Fibroblast of lung (primary cell): ENCODE measurements around the gene TSBP1. TPM values are rescaled to one million over a fixed set of nuclear protein-coding genes. Genes with fewer than 3 reads are reported as not detected.
"Not testable (repeated sequence)": the region's sequence is repeated elsewhere in the genome, so short reads cannot be mapped to it uniquely, and the experiment has no call there.

ENCODE experiments used
- DNase-seq, 2 donors: peaks; one replicate each; pipeline versions ENCODE4 v3.0.0 to v3.0.0-alpha.2; 2010; ENCODE audit warnings: low read depth in 2 of 2
- H2AFZ ChIP-seq: 2 replicates; pipeline ENCODE4 v1.5.1; 2012; ENCODE audit warnings: low read length, control low read depth, inconsistent platforms
- H3K27ac ChIP-seq: 2 replicates; pipeline ENCODE4 v1.5.1; 2011; ENCODE audit warnings: low read length, control low read depth; ENCODE audit not compliant: insufficient read depth
- H3K27me3 ChIP-seq: 2 replicates; pipeline ENCODE4 v1.5.1; 2011; ENCODE audit warnings: mild to moderate bottlenecking, low read length; ENCODE audit not compliant: control insufficient read depth, insufficient read depth
- H3K36me3 ChIP-seq: 2 replicates; pipeline ENCODE4 v1.5.1; 2011; ENCODE audit warnings: low read length; ENCODE audit not compliant: control insufficient read depth, insufficient read depth
- H3K4me1 ChIP-seq: 2 replicates; pipeline ENCODE4 v1.5.1; 2011; ENCODE audit warnings: low read length; ENCODE audit not compliant: control insufficient read depth, insufficient read depth; ENCODE audit errors: extremely low read depth
- H3K4me2 ChIP-seq: 2 replicates; pipeline ENCODE4 v1.5.1; 2011; ENCODE audit warnings: low read length, control low read depth; ENCODE audit not compliant: insufficient read depth; ENCODE audit errors: extremely low read depth
- H3K4me3 ChIP-seq, 4 experiments: fragments of 200-600 bp in 1 of 4; sonication (generic) in 1 of 4; replicated peaks in 1 of 4; 2 replicates each; pipeline ENCODE4 v1.5.1; 2011 to 2016; ENCODE audit warnings: low read length in 4 of 4, low read depth in 3 of 4, mild to moderate bottlenecking in 3 of 4, control low read depth in 2 of 4, inconsistent platforms in 1 of 4, mixed read lengths in 1 of 4; ENCODE audit not compliant: insufficient read depth in 1 of 4; ENCODE audit errors: control extremely low read depth in 1 of 4
- H3K79me2 ChIP-seq: 2 replicates; pipeline ENCODE4 v1.5.1; 2012; ENCODE audit warnings: mild to moderate bottlenecking, low read length, inconsistent platforms; ENCODE audit not compliant: control insufficient read depth, insufficient read depth
- H3K9ac ChIP-seq: 2 replicates; pipeline ENCODE4 v1.5.1; 2011; ENCODE audit warnings: mild to moderate bottlenecking, low read length, control low read depth; ENCODE audit not compliant: insufficient read depth
- H3K9me3 ChIP-seq: 2 replicates; pipeline ENCODE4 v1.5.1; 2012; ENCODE audit warnings: low read depth, low read length; ENCODE audit not compliant: control insufficient read depth, insufficient read depth
- H4K20me1 ChIP-seq: 2 replicates; pipeline ENCODE4 v1.5.1; 2011; ENCODE audit warnings: low read length; ENCODE audit not compliant: control insufficient read depth, insufficient read depth; ENCODE audit errors: extremely low read depth
- EZH2 ChIP-seq: IDR thresholded peaks from 2 replicates; pipeline ENCODE4 v1.5.1; 2012; ENCODE audit warnings: low read length, control low read depth, mild to moderate bottlenecking; ENCODE audit errors: missing control alignments
- polyA plus RNA-seq, 2 donors: library from polyadenylated mRNA; depleted of rRNA in 1 of 2; stranded (reverse) in 1 of 2; unstranded in 1 of 2; fragments of >200 nt; gene quantifications; 2 replicates each; pipeline ENCODE4 v1.2.1, GENCODE V29; 2011 to 2012; ENCODE audit warnings: missing spikeins in 1 of 2
- total RNA-seq: library from RNA; depleted of rRNA; stranded (reverse); fragments of >200 nt; gene quantifications from 2 replicates; pipeline ENCODE4 v1.2.1, GENCODE V29; 2014
- TF ChIP-seq, protein P1 (sequence below), 2 donors: IDR thresholded peaks in 1 of 2; conservative IDR thresholded peaks in 1 of 2; 1 replicate in 1 of 2; 2 replicates in 1 of 2; pipeline ENCODE4 v1.5.1; 2011 to 2012; ENCODE audit warnings: low read length in 2 of 2, control low read depth in 1 of 2, inconsistent platforms in 1 of 2, low read depth in 1 of 2, mild to moderate bottlenecking in 1 of 2

TSBP1 gene
- total and polyA plus RNA-seq, 2 donors (not counting 1 experiment from before 2014, with no cell fraction given) = not detected

DNA sequence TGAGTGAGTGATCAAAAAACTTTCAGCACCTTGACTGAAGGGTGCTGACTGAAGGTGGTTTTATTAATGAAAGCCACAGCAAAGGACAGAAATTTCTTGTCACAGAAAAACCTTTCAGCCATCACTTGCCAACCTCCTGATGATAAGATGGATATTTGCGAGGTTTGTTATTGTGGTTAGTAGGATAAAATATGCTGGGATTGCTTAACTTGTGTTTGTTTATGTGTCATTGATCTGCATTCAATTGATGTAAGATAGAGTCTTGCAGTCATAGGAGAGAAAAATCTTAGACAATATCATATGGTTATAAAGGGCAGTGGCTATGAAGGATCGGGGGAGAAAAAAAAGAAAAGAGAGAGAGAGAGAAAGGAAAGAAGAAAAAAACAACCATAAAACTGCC, 1.2 kb downstream of the TSBP1 start:
- no peaks in the 10 kb centered on the region for H3K27me3 ChIP-seq
- H3K27ac ChIP-seq = no peak overlapping the region
- H3K4me1 ChIP-seq = no peaks in the 10 kb centered on the region
- H3K4me2 ChIP-seq = no peak overlapping the region
- no peak overlapping the region for H2AFZ ChIP-seq
- H3K4me3 ChIP-seq = no peak overlapping the region
- no peaks in the 10 kb centered on the region for H3K79me2 ChIP-seq
- TF ChIP-seq, protein P1, sequence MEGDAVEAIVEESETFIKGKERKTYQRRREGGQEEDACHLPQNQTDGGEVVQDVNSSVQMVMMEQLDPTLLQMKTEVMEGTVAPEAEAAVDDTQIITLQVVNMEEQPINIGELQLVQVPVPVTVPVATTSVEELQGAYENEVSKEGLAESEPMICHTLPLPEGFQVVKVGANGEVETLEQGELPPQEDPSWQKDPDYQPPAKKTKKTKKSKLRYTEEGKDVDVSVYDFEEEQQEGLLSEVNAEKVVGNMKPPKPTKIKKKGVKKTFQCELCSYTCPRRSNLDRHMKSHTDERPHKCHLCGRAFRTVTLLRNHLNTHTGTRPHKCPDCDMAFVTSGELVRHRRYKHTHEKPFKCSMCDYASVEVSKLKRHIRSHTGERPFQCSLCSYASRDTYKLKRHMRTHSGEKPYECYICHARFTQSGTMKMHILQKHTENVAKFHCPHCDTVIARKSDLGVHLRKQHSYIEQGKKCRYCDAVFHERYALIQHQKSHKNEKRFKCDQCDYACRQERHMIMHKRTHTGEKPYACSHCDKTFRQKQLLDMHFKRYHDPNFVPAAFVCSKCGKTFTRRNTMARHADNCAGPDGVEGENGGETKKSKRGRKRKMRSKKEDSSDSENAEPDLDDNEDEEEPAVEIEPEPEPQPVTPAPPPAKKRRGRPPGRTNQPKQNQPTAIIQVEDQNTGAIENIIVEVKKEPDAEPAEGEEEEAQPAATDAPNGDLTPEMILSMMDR (conservative IDR thresholded peaks at IDR 0.05 in 1 of 2, IDR thresholded peaks at IDR 0.05 in 1 of 2; ENCODE audit: low read depth in 1 of 2, low read length in 2 of 2) = no peak
- no peaks in the 10 kb centered on the region for H3K36me3 ChIP-seq
- H3K9me3 ChIP-seq = no peaks in the 10 kb centered on the region
- DNase-seq = peak; percentile 8 to 17
- no peaks in the 10 kb centered on the region for H4K20me1 ChIP-seq
- no peak overlapping the region for H3K9ac ChIP-seq

DNA sequence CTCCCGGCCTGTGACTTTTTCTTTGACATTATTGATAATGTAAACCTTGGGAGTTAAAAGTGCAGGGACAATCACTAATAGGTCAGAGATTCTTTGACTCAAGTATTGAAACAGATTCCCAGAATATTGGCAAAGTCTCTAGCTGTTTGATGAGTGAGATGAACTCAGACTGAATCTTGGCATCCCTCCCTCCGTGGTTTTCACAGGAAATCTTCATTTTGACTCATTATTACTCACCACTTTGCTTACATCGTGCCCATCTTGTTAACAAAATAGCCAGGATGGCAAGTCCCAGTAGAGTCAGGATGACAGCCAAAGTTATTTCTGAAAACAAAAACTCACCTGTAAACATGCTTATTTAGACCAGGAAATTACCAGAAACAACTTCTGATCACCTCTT, 2.0 kb downstream of the TSBP1 start:
- no peak for TF ChIP-seq EZH2

DNA sequence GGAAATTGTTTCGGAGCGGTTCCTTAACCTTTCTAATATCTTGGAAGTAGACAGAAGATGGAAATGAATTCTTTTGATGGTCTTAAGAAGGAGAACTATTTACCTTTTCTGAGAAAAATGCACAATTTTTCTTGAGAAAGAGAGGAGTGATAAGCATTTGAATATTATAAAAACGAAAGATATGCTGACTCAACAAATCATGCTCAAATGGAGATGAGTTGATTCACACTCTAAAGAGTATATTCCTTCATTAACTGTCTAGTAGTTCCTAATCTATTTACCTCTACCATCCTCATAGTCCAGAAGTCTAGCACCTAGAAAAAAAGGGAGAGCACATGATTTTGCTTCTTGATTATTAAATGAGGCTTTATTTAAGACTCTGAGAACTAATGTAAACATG, 4.1 kb downstream of the TSBP1 start:
- H3K27me3 ChIP-seq = no peaks in the 10 kb centered on the region
- no peak overlapping the region for H2AFZ ChIP-seq
- TF ChIP-seq EZH2 = no peak
- TF ChIP-seq, protein P1 (conservative IDR thresholded peaks at IDR 0.05 in 1 of 2, IDR thresholded peaks at IDR 0.05 in 1 of 2; ENCODE audit: low read depth in 1 of 2, low read length in 2 of 2) = no peak
- no peak overlapping the region for H3K9ac ChIP-seq
- H3K27ac ChIP-seq = no peak overlapping the region
- no peaks in the 10 kb centered on the region for H3K4me1 ChIP-seq
- H3K79me2 ChIP-seq = no peaks in the 10 kb centered on the region
- H3K4me3 ChIP-seq = no peak overlapping the region
- no peak overlapping the region for H3K4me2 ChIP-seq
- no peaks in the 10 kb centered on the region for H4K20me1 ChIP-seq
- H3K36me3 ChIP-seq = no peaks in the 10 kb centered on the region
- no peaks in the 10 kb centered on the region for H3K9me3 ChIP-seq
- no peak for DNase-seq

More for the DNA sequence above, 2.0 kb downstream of the TSBP1 start:
- no peak overlapping the region for H3K9ac ChIP-seq
- no peak overlapping the region for H3K4me3 ChIP-seq
- no peaks in the 10 kb centered on the region for H3K4me1 ChIP-seq
- H2AFZ ChIP-seq = no peak overlapping the region
- no peak overlapping the region for H3K27ac ChIP-seq
- DNase-seq = peak; percentile 82 to 86
- no peak overlapping the region for H3K4me2 ChIP-seq
- no peaks in the 10 kb centered on the region for H3K36me3 ChIP-seq
- no peaks in the 10 kb centered on the region for H3K9me3 ChIP-seq
- H4K20me1 ChIP-seq = no peaks in the 10 kb centered on the region
- H3K27me3 ChIP-seq = no peaks in the 10 kb centered on the region
- H3K79me2 ChIP-seq = no peaks in the 10 kb centered on the region

DNA sequence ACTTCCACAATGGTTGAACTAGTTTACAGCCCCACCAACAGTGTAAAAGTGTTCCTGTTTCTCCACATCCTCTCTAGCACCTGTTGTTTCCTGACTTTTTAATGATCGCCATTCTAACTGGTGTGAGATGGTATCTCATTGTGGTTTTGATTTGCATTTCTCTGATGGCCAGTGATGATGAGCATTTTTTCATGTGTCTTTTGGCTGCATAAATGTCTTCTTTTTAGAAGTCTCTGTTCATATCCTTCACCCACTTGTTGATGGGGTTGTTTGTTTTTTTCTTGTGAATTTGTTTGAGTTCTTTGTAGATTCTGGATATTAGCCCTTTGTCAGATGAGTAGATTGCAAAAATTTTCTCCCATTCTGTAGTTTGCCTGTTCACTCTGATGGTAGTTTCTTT, 12.5 kb downstream of the TSBP1 start:
- not testable (repeated sequence) for H3K9me3 ChIP-seq, H3K4me3 ChIP-seq, H4K20me1 ChIP-seq, H3K4me1 ChIP-seq, H3K27me3 ChIP-seq, H3K9ac ChIP-seq, H3K79me2 ChIP-seq, H3K27ac ChIP-seq, H3K4me2 ChIP-seq, DNase-seq, H3K36me3 ChIP-seq, H2AFZ ChIP-seq

DNA sequence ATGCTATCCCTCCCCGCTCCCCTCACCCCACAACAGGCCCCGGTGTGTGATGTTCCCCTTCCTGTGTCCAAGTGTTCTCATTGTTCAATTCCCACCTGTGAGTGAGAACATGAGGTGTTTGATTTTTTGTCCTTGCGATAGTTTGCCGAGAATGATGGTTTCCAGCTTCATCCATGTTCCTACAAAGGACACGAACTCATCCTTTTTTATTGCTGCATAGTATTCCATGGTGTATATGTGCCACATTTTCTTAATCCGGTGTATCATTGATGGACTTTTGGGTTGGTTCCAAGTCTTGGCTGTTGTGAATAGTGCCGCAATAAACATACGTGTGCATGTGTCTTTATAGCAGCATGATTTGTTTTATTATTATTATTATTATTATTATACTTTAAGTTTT, 13.2 kb downstream of the TSBP1 start:
- not testable (repeated sequence) for H3K27ac ChIP-seq, H2AFZ ChIP-seq, DNase-seq, H3K36me3 ChIP-seq, H3K9me3 ChIP-seq, H3K79me2 ChIP-seq, H3K4me3 ChIP-seq, H3K4me1 ChIP-seq, H3K27me3 ChIP-seq, H3K9ac ChIP-seq, H3K4me2 ChIP-seq, H4K20me1 ChIP-seq
